ENCODE measurements around the gene FLVCR1. TPM values are rescaled to one million over a fixed set of nuclear protein-coding genes. Genes with fewer than 3 reads are reported as not detected.
"Not testable (repeated sequence)": the region's sequence is repeated elsewhere in the genome, so short reads cannot be mapped to it uniquely, and the experiment has no call there.

The FLVCR1 gene
- polyA plus RNA-seq (ENCODE audit: insufficient read depth in 1 of 5, insufficient read length in 5 of 5, low replicate concordance in 1 of 5), result 10 to 100 TPM; 14.2 to 26.0 (median 21.9) TPM
- long read RNA-seq, donor 1, full-length matches to known transcripts, result 2 of 2 reads
- long read RNA-seq, donor 1, partial matches to known transcripts, result 0 of 2 reads
- long read RNA-seq, donor 1, other reads (novel, unspliced or antisense), result 0 of 2 reads
- long read RNA-seq, donor 2, result 0 reads
- long read RNA-seq, donor 3, full-length matches to known transcripts, result 2 of 2 reads
- long read RNA-seq, donor 3, partial matches to known transcripts, result 0 of 2 reads
- long read RNA-seq, donor 3, other reads (novel, unspliced or antisense), result 0 of 2 reads
- long read RNA-seq, donor 4, result 0 reads
- long read RNA-seq, donor 5, result 0 reads
- long read RNA-seq, donor 6, full-length matches to known transcripts, result 1 of 1 reads
- long read RNA-seq, donor 6, partial matches to known transcripts, result 0 of 1 reads
- long read RNA-seq, donor 6, other reads (novel, unspliced or antisense), result 0 of 1 reads
- long read RNA-seq, donor 7, result 0 reads
- long read RNA-seq, donor 8, full-length matches to known transcripts, result 2 of 2 reads
- long read RNA-seq, donor 8, partial matches to known transcripts, result 0 of 2 reads
- long read RNA-seq, donor 8, other reads (novel, unspliced or antisense), result 0 of 2 reads

DNA sequence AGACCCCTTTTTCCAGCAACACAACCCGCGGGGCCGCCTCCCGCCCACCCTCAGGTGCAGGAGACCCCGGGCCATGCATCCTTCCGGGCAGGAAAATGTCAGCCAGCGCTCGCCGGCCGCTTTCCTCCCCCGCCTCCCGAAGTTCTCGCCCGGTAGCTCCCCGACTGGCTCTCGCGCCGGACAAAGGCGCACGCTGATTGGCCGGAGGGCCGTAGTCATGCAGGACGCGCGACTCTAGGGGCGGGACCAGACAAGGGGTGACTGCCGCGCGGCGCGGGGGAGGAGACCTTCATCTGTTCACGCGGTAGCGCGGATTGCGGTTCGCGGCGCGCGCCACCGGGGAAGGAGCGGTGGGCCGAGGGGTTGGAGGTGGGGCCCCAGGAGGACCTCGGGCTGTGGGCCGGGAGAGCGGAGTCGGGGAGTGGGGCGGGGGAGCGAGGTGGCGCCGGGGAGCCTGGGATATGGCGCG lies at the start of gene FLVCR1:
TSS of gene FLVCR1 (plus strand) at position 284 of the 469 bp plus-strand sequence. CDS start at position 462, 178 bp downstream.
- DNase-seq, result peak; percentile 94 to 95

DNA sequence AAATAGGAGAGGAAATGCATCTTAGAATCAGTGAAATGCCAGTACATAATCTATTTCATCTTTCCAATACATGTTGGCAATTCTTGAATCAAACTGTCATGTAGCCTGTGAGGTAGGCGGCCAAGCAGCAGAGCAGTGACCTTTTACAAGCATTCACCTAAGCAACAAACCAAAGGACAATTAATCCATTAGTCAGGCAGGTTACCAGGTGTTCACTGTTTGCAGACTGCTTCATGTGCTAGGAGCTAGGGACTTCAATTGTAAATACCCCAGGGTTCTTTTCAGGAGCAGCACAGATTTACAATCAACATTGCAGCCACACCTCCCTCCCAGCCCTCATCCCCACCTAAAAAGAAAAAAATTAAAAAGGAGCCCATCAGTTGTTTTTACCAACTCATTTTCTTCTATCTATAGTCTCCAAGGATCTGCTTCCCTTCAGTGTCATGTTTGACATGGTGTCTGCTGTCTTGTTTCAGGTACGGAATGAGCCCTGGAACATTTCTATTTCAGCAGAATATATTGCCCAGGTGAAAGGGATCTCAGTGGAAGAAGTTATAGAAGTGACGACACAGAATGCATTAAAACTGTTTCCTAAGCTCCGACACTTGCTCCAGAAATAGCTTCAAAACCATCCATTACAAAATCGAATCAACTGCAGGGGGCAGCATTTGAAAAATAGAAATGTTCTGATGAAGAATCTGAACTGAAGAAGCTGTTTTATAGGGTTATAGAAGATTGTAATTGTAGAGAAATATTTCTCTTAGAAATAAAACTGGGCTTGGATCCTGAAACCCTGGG lies 43.3 kb upstream of the FLVCR1 start:
- no peak for DNase-seq

DNA sequence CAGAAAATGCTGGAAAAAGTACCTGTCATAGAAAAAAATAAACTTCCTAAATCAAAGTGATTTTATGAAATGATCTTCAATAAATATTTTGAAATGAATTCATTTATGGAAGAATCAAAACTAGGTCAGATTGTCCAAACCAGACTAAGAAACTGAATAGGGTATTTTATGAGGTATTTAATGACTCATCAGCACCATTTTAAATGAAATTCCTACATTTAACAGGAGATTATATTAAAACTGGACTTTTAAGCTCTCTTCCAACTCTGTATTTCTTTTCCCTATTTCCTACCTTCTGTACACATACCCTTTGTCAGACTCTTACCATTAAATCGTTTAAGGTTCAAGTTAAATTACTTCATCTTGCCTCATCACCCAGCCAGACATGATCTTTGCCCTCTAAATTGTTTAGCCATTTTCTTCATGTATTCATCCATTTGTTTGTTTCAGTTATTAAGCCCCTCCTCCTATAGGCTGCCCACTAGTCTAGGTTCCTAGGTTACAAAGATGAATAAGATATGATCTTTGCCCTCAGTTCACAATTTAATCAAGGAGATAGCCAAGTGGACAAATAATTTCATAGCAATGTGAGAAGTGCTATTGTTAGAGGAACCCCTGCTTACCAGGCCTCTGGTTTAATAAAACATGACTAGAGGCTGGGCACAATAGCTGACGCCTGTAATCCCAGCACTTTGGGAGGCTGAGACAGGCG lies 41.4 kb upstream of the FLVCR1 start:
- DNase-seq, result no peak

DNA sequence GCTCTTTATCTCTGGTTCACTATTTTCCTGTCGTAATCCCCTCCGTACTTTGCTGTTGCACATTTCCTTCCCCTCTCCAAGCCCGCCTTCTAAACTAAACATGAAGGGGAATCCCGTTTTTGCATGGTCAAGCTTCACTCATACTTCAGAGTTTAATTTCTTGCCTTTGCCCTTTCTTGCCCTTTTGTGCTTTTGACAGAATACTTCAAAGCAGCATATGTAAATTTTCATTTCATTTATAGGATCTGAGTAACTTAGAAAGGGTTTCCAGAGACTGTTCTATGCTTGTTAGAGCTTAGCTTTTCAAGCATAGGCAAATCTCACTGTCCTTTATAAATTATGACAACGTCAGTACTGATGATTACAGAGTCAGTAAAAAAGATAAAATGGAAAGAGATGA lies 38.3 kb upstream of the FLVCR1 start:
- DNase-seq, result no peak

DNA sequence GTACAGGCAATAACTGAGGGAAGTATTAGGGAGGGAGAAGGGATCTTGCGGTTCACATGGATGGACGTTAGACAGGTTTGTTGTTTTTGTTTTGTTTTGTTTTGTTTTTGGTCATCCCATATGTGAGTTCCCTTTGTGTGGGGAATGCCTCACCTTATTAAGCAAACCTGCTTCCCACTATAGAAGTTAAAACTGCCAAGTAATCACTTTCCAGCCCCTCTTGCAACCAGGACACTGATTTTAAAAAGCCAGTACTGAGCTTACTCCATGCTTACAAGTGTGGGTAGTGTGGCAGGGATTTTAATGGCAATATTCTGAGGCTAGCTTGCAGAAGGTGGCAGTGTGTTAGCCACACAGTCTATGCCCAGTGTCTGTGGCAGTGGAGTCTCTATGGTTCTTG lies 37.1 kb upstream of the FLVCR1 start:
- no peak for DNase-seq

DNA sequence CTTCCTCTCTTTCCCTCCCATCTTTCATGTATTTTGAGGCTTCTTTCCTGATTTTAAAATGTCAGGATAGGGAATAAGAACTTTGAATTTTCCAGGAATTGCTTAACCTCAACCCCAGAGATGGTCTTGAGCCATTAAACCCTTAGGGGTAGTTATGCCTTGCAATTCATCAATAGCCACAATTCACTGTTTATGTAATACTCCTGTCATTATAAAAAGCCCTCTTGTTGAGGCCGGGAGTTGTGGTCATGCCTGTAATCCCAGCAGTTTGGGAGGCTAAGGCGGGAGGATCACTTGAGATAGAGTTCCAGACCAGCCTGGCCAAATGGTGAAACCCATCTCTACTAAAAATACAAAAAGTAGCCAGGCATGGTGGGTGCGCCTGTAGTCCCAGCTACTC lies 35.1 kb upstream of the FLVCR1 start:
- no peak for DNase-seq

DNA sequence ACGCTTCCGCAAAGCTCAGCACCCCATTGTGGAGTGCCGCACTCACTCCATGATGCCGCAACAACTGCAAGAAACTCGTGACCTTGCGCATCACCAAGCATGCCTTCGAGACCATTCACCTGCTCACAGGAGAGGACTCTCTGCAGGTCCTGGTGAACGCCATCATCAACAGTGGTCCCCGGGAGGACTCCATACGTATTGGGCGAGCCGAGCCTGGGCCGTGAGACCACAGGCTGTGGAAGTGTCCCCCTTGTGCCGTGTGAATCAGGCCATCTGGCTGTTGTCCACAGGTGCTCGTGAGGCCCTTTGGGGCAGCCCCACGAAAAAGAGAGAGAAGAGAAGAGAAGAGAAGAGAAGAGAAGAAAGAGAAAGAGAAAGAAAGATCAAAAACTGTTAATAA lies 33.9 kb upstream of the FLVCR1 start:
- no peak for DNase-seq

DNA sequence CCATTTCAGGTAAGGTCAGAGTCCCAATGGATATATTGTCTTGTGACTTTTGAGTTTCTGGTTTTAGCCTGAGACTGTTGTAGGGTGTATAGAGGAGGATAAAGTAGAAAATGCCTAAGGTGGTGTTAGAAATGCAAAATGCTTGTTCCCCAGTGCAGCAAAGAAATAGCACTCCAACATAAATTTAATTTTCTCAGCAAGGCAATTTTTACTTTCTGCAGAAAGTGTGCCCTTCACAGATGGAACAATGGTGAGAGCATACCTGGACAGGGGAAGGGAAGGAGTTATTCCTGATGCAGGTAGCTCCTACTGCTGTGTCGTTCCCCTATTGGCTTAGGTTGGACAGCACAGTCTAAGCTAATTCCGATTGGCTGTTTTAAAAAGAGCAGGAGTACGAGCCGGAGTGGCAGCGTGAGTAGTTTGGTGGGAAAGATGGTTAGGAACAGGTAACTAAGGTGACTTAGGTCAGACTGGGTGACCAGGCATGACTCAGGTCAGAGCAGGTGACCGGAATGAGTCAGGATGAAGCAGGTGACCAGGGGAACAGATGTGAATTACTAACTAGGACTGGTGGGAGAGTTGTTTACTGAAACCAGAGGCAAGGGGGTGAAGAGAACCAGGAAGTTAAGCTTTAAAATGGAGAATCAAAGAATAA lies 32.1 kb upstream of the FLVCR1 start:
- no peak for DNase-seq

DNA sequence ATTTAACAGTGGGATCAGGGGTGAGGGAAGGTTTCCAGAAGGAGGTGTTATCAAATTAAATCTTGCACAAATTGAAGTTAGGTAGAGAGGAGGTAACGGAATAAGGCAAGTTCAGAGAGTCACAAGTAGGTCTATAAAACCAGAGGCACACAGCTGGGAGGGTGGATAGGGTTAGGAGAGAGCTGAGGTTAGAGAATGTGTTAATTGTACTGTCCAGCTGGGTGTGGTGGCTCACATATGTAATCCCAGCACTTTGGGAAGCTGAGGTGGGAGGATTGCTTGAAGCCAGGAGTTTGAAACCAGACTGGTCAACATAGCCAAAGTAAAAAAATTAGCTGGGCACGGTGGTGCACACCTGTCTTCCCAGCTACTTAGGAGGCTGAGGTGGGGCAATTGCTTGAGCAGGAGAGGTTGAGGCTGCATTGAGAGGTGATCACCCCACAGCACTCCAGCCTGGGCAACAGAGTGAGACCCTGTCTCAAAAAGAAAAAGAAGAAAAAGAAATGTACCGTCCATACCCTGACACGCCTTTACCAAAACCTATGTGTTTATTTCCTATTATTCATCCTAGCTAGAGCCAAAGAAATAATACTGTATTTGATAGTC lies 30.8 kb upstream of the FLVCR1 start:
- no peak for DNase-seq

DNA sequence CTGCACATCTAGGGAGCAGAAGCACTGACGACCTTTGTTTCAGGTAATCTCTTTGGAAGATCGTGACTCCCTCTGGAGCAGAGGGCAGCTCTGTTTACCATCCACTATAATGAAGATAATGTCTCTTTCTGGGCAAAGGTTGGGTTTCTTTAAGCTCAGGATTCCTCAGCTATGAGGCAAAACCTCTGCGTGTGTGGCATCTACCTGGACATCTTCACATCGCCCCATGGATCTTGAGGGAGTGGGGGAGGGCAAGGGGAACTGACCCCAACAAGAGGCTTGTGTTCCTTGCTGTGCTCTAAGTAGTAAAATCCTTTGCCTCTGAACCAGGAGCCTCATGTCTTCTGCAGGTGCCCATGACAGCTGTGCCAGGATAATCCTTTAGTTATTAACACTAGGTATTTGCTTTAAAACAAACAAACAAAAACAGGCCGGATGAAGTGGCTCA lies 30.2 kb upstream of the FLVCR1 start:
- no peak for DNase-seq

DNA sequence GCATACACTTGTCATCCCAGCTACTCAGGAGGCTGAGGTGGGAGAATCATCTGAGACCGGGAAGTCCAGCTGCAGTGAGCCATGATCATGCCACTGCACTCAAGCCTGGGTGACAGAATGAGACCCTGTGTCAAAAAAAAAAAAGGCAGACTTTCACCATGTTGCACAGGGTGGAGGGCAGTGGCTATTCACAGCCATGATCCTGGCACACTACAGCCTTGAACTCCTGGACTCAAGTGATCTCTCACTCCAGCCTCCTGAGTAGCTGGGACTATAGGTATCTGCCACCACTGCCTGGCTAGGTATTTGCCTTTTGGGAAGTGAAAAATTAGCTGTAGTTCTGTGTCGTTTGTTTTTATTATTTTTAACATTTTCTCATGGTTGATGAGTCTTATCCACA lies 29.7 kb upstream of the FLVCR1 start:
- no peak for DNase-seq

DNA sequence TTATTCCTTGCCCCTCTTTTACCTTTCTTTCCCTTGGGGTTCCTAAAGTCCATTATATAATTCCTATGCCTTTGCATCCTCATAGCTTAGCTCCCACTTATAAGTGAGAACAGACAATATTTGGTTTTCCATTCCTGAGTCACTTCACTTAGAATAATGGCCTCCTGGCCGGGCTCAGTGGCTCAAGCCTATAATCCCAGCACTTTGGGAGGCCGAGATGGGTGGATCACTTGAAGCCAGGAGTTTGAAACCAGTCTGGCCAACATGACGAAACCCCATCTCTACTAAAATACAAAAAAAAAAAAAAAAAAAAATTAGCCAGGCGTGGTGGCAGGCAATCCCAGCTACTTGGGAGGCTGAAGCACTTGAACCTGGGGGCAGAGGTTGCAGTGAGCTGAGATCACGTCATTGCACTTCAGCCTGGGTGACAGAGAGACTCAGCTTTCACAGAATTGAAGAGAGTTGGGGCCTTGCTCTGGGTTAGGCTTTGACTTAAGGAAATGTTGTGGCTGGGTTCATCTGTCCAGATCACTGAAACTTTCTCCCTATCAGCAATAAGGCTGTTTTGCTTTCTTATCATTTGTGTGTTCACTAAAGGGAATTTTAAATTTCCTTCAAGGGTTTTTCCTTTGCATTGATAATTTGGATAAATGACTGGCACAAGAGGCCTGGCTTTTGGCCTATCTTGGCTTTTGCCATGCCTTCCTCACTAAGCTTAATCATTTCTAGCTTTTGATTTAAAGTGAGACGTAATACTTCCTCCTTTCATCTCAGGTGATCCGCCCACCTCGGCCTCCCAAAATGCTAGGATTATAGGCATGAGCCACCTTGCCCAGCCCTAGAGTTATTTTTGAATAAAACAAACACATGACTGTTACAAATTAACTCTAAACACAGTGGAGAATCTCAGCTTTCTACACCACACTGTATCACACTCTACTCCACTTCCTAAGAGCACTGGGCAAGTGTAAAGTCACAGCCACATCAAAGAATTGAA lies 24.6 kb upstream of the FLVCR1 start:
- peak in 1 of 2 donors; percentile 13 for DNase-seq

DNA sequence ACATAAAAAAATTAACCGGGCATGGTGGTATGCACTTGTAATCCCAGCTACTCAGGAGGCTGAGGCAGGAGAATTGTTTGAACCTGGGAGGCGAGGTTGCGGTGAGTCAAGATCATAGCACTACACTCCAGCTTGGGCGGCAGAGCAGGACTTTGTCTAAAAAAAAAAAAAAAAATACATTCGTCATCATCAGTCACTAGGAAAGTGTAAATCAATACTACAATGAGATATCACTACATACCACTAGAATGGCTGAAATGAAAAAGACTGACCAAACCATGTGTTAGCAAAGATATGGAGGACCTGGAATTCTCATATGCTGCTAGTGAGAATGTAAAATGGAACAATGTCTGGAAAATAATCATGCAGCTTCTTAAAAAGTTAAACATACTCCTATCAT lies 19.9 kb upstream of the FLVCR1 start:
- no peak for DNase-seq

DNA sequence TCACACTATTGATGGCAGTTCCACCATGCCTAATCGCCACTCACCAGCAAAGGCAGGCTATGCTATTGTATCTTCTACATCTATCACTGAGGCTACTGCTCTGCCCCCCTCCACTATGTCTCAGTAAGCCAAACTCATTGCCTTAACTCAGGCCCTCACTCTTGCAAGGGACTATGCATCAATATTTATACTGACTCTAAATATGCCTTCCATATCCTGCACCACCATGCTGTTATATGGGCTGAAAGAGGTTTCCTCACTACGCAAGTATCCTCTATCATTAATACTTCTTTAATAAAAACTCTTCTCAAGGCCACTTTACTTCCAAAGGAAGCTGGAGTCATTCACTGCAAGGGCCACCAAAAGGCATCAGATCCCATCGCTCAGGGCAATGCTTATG lies 13.6 kb upstream of the FLVCR1 start:
- DNase-seq, result not testable (repeated sequence)

DNA sequence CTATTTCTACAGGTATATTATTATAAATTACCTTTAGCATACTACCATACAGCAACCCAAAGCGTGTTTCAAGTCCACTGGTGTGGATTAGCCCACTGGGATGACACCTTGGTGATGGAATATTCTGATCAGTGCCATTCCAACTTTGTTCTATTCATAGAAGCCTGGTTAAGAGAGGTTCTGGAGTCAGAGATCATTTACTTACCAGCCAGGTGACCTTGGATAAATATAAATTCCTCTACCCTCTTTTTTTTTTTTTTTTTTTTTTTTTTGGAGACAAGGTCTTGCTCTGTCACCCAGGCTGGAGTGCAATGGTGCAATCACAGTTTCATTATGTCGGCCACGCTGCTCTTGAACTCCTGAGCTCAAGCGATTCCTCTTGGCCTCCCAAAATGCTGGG lies 10.5 kb upstream of the FLVCR1 start, which contains the start of gene SPATA45:
TSS of gene SPATA45 (minus strand) at position 101 of the 400 bp plus-strand sequence. CDS start 11,500 bp downstream, outside the sequence.
- no peak for DNase-seq

DNA sequence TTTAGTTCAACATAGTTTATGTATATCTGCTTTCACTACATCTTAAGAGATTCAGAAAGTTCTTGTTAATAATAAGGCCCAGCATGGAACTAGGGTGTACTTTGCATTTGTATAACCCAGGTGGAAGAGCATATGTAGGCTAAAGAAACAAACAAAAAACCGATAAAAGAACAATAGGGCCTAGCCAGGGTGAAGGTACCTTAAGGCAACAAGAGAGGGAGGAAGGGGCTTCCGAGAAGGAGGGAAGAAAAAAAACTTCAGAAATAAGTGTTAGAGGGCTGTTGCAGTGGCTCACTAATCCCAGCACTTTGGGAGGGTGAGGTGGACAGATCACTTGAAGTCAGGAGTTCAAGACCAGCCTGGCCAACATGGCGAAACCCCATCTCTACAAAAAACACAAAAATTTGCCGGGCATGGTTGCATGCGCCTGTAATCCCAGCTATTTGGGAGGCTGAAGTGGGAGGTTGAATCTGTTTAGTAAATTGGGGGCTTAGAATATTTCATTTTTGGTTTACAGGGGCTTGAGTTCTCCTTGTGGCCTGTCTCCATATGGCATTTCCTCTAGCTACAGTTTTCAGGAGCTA lies 5.9 kb upstream of the FLVCR1 start:
- DNase-seq, result no peak

DNA sequence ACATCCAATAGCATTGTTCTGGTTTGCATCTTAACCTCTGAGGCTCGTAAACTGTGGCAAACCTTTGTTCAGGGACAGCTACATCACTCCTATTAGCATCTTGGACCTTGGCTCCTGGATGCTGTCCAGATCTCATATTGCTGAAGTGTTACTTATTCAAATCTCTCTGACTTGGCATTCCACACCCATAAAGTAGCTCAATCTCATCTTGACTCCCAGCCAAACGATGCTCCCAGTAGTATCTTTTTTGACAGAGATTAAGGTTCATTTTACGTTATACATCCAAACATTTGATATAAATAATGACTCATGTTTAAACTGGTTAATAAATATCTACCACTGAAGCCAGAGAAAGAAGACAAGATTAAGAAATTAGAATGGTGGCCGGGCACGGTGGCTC lies 4.4 kb upstream of the FLVCR1 start:
- no peak for DNase-seq

DNA sequence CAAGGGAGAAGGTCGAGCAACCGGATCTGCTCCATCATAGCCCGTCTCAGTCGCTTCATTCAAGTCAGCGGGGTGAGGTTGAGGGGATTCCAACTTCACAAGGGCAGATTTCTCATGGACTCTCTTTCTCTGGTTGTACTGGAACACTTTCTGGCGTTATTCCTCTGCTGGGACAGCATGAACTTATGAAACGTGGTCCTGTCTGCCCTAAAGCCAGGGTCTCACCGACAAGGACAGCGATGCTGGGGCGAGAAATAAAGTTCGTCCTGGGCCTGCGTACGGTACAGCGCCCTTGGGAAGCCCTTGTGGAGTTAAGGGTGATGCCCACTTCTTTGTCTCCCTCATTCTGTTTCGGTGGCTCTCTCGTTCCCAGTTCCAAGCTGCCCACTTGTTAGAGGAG lies 1.3 kb upstream of the FLVCR1 start:
- DNase-seq, result no peak
